COR-L47 (cell line): ENCODE measurements around the gene PAX2.
"Not testable (repeated sequence)": the region's sequence is repeated elsewhere in the genome, so short reads cannot be mapped to it uniquely, and the experiment has no call there.

Experiments
- DNase-seq: peaks from one replicate; lab custom pipeline; 2025; lab: John Stamatoyannopoulos, UW

Gene PAX2

DNA sequence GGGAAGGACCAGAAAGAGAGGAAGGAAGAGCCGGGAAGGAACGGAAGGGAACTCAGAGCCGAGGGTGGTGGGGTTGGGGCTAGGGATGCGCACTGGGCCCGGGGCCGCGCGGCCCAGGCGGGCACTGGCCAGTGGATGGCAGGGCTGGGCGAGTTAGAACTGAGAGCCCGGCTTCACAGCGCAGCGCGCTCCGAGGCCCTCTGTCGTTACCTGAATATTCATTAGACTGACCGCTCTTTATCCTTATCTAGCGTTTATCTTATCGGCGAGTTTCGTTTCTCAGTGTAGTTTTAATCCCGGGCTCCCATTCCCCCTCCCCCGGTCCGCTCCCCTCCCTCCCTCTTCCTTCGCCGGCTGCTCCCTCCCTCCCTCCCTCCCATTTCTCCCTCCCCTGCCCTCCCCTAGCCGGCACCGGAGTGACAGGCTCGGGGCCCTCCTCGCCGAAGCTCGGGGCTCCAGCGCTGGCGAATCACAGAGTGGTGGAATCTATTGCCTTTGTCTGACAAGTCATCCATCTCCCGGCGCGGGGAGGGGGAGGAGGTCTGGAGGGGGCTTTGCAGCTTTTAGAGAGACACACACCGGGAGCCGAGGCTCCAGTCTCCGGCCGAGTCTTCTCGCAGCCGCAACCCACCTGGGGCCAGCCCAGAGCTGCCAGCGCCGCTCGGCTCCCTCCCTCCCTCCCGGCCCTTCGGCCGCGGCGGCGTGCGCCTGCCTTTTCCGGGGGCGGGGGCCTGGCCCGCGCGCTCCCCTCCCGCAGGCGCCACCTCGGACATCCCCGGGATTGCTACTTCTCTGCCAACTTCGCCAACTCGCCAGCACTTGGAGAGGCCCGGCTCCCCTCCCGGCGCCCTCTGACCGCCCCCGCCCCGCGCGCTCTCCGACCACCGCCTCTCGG, at the start of gene PAX2:
Gene PAX2 (plus strand): TSS at position 596 of the 895 bp plus-strand sequence. CDS start 679 bp downstream, outside the sequence.
- no peak for DNase-seq

DNA sequence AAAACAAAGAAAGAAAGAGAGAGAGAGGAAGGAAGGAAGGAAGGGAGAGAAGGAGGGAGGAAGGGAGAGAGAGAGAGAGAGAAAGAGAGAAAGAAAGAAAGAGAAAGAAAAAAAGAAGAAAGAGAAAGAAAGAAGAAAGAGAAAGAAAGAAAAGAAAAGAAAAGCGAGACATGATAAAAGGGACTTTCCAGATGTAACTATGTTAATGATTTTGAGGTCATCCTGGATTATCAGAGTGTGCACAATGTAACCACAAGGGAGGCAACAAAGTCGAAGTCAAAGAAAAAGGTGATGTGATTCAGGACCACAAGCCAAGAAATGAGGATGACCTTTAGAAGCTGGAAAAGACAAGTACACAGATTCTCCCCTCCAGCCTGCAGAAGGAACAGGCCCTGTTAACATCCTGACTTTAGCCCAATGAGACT, 48.9 kb upstream of the PAX2 start:
- no peak for DNase-seq

DNA sequence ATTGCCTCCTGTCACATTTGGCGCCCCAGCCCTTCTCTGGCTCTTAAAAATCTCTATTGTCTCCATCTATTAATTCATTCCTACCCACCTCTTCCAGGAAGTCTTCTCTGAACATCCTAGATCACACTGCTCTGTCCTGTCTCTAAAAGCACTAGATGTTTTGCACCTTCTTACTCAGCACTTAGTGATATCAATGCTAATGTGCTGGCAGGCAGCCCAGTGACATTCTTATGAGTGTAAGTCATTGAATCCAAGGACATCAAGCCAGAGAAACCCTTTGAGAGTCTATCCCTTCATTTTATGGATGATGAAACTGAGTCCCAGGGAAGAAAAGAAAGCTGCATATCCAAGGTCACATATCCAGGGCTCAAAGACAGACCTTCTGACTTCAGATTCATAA, 48.3 kb upstream of the PAX2 start:
- DNase-seq: no peak

DNA sequence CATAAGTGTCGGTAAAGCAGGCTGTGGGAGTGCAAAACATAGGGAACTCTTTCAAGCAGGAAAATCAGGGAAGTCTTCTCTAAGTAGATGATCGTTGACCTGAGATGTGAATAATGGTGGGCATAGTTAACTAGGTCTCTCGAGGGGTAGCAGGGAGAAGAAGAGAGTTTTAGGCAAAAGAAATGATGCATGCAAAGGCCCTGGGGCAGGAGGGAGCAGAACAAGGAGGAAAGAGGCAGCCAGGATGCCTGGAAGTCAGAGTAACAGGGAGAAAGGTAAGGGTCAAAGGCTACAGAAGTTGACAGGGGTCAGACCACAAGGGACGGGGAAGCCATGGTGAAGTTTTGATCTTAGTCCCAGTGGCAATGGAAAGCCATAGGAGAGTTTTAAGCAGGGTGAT, 47.8 kb upstream of the PAX2 start:
- no peak for DNase-seq

DNA sequence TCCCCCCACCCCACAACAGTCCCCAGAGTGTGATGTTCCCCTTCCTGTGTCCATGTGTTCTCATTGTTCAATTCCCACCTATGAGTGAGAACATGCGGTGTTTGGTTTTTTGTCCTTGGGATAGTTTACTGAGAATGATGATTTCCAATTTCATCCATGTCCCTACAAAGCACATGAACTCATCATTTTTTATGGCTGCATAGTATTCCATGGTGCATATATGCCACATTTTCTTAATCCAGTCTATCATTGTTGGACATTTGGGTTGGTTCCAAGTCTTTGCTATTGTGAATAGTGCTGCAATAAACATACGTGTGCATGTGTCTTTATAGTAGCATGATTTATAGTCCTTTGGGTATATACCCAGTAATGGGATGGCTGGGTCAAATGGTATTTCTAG, 43.7 kb upstream of the PAX2 start:
- not testable (repeated sequence) for DNase-seq

DNA sequence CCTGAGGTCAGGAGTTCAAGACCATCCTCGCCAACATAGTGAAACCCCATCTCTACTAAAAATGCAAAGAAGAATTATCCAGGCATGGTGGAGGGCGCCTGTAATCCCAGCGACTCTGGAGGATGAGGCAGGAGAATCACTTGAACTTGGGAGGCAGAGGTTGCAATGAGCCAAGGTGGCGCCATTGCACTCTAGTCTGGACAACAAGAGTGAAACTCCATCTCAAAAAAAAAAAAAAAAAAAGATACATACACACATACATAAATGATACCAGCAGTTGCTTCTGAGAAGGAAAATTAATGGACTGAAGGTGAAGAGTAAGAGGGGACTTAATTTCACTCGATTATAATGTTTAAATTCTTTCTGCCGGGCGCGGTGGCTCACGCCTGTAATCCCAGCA, 40.2 kb upstream of the PAX2 start:
- no peak for DNase-seq

DNA sequence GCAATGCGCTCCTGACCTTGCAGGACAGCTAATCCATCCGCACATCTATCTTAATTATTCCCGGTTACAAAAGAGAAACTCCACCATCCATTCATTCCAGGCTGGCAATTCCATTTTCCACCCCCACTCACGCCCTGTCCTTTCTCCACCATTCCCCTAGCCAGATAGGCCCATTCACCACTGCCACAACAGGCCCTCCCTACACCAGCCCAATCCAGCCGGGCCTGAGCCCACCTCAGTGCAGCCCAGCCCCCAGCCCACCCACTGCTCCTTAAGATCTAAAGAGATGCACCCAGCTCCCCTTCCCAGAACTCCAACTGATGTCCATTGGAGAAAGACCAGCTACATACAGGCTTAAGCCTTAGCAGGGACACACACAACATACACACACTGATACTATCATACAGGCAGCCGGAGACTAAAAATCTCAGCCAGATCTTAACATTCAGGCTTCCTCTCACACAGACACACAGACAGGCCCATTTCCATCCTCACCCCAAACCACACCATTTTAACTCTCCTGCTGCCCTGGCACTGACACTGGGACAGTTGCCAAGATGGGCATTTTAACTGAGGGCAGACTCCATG, 38.0 kb upstream of the PAX2 start:
- no peak for DNase-seq

DNA sequence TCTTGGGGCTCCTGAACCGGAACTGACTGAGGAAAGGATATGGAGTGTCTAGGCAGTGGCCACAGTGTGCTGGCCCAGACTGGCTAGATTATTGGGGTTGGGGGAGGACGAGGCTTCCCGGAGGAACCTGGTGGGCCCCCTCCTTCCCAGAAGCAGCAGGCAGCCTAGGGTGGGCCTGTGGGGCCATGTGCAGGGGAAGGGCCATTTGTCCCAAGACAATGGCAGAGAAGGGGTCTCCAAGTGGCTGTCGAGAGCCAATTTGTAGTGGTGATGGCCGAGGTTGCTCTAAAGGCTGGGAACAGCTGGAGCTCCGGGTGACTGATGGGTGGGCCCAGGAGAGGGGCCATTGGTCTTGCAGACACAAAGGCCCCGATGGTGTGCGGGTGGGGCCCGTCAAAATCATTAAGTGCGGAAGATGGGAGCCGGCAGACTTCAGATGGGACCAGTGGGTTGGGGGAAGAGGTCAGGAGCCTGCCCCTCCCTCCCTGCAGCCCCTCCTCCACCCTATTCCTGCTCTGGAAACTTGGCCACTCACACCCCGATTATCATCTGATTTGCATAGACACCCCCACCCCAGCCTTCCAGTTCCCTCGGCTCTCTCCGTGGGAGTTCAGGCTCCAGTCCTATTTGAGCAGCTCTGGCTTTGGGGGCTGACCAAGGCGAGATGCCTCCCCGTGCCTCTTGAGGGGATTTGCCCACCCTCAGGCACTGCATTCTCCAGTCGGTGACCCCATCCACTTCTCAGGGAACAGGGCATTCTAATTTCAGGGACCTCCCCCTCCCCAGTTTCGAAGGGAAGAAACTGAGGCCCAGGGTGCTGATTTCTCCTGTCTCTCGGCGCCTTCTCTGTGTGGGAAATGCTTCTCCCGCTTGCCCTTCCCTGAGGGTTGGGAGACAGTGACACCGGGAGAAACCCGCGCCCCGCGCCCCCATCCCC, 36.0 kb upstream of the PAX2 start:
- no peak for DNase-seq

DNA sequence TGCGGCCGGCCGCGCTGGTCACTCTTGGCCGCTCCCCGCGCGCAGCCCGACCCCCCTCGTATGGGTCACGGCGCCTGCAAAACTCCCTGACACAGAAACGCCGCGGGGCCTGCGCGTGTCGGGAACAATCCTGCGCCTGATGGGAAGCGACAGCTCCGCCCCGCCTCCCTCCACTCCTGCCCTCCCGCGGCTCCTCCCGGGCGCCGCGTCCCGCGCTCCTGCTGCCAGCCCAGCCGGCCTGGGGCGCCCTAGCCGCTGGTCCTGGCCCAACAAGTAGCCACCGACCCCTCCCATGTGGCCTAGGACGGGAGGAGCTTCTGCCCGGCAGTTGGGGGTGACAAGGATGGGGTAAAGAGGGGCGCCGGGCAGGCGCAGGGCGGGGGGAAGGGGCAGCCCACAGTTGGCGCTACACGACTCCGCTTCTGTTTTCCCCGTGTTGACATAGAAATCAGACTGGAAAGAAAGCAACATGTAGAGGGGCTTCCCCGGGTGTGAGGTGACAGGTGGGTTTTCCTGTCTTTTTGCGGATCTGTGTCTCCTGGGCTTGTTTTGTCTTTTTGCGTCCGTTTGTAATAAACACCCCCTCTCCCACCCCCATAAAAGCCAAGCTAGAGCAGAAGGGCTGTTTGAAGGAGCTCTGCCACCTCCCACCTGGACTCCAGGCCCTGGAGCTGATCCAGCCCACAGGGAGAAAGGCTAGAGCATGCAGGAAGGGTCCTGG, 35.1 kb upstream of the PAX2 start:
- DNase-seq: no peak

DNA sequence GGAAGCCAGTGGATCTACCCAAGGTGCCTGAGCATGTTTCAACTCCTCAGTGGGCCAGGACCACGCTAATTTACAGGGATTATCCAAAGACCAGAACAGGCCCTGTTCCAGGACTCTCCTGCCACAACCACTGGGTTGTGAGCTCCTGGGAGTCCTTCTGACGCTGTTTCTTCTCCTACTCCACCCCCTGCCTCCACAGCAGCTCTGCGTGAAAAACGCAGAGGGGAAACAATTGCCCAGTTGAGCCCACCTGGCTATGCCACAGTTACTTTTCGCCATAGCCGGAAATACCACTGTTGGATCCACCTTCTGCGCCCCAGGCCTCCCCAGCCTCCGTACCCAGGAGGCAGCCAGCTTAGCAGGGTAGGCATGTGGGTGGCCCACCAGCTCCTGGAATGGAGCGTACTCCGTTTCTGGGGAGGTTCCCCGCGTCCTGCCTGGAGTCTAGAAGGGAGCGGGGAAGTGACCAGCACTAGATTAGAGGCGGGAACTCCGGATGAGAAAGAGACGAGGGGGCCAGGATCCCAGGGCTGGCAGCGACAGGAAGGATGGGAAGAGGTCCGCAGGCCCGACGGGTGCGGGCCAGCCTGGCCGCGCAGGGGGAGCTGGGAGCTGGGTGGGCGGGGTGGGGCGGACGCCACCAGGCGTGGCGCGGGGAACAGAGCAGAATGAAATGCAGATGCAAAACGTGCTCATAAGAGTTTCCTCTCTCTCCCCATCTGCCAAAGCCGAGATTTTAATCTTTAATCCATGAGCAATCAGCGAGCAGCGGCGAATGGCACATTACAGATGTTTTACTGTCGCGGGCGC, 32.1 kb upstream of the PAX2 start:
- DNase-seq: no peak

DNA sequence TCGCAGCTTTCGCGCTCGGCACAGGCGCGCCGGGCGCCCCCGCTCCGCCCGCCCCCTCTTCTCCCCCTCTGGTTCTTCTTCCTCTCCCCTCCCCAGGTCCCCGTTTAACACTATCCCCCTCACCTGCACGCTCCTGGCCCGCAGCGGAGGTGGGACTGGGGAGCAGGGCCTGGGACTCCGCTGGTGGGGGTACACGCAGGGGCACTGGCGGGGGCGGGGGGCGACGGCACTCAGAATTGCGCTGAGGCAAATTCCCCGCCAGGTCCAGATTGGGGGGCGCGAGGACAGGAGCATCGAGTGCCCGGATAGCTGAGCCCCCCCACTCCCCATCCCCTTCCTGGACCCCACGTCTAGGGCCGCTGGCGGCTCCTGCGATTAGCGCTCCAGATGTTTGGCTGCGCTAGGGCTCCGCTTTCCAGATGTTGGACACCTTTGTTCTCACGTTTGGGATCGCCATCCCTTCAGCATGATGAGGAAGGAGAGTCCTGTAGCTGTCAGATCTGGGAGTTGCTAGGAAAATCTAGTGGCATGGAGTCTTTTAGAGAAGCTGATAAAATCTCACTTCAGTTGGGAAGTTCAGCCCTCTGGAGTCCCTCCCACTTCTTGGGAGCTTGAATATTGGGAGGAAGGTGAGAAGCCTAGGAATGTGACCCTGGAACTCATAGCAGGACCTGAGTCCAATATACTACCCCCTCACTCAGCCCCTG, 31.4 kb upstream of the PAX2 start:
- no peak for DNase-seq

DNA sequence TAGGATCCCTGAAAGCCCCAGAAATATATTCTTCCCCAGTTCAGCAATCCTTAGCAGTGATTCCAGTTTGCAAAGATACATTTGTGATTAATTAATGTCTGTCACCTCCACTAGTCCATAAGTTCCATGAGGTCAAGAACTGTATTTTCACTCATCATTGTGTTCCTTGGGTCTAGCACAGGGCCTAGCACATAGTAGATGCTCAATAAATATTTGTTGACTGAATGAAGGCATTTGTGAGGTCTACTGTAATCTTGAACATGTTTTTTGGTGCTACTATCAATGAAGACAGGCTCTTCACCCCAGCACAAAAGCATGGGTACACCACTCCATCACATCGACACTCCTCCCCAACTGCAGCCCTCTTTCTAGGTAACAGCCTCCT, 30.8 kb upstream of the PAX2 start:
- no peak for DNase-seq

DNA sequence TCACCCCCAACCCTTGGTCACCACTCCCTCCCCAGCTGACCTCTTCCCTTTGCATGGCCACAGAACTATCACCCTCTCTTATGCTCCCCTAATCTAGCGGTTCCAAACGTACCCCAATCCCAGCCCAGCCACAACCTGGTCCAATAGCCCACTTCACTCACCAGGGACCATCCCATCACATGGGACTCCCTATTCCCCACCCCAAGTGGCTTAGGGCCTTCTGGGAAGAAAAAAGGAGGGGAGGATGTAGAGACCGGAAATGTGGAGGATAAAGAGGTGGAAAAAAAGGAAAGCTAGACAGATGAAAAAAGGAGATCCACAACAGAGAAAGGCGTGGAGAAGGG, 30.3 kb upstream of the PAX2 start:
- no peak for DNase-seq

DNA sequence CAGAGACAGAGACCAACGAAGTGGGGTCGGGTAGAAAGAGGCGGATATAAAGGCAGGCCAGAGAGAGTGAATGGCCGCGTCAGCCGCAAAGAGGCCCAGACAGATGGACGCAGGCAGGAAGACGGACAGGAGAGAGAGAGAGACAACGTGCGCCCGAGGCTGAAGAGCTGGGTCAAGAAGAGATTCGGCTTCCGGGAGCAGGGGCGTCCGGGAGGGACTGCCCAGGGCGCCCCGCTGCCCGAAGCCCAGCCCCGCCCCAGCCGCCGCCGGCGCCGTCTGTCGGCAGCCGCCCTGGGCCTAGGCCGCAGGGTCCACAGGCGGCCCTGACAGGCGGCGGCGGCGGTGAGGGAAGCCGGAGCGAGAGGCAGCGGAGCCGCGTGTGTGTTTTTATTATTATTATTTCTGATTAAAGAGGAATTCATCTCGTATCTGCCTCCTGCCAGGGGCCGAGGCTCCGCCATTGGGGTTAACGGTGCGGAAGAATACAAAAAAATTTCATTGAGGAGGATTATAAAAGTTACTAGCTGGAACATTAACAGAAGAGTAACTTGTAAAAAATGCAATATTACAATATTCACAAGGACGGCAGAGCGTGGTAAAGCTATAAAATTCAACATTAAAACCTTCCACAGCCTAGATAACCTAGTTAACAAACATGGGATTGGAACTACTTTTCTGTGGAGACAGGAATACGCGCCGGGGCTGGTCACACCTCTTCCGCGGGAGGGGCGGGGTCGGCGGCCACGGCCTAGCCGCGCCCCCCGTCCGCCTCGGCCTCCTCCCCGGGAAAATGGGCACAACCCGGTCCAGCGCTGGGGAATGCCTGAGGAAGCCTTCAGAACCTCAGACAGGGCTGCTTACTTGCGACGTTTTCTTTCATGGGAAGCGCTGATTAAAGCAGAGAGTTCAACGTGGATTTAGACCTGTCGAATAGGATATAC, 29.7 kb upstream of the PAX2 start:
- no peak for DNase-seq

DNA sequence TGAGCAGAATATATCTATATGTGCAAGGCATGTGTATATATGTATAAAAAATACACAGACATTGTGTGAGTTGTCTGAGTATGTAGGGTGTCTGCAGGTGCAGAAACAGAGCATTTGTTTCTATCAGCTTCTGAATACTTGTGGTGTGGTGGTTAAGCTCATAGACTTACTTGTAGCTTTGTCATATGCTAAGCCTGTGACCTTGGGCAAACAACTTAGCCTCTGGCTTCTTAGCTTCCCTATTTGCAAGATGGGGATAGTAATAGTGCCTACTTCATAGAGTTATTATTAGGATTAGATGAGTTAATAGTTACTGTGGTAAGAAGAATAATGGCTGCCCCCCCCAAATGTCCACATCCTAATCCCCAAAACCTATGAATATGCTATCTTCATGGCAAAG, 28.2 kb upstream of the PAX2 start:
- no peak for DNase-seq

DNA sequence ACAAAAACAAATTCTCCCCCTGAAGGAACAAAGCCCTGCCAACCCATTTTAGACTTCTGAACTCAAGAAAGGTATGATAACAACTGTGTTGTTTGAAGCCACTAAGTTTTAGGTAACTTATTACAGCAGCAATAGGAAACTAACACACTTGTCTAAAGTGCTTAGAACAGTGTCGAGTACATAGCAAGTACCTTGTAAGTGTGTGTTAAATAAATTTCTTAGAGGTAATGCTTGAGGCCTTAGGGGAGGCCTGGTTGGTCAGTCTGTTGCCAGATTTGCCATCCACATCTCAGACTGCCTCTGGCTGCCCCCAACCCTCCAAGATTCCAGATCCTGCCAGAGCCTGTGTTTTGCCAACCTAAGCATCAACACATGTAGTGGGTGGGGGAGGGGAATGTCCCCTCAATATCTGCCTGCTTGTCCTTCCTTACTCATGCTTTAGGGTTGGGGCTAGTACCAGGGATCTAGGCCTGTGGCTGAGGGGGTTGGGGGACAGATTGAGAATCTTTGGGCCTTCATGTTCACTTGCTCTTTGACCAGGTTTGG, 27.1 kb upstream of the PAX2 start:
- no peak for DNase-seq

DNA sequence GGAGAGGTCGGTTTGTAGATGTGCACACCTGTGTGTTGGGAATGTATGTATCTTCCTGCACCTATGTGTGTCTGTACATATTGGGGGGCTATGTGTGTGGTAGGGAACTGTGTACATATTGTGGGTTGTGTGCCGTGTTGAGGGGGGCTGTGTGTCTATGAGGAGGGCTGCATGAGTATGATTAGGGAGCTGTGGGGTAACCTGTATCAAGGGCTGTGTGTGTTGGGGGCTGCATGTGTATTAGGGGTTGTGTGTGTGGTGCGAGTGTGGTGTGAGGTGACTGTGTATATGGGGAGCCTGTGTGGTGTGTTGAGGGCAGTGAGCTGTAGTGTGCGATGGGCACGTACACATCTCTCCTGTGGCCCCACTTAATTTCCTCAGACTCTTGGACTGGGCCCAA, 22.2 kb upstream of the PAX2 start:
- no peak for DNase-seq

DNA sequence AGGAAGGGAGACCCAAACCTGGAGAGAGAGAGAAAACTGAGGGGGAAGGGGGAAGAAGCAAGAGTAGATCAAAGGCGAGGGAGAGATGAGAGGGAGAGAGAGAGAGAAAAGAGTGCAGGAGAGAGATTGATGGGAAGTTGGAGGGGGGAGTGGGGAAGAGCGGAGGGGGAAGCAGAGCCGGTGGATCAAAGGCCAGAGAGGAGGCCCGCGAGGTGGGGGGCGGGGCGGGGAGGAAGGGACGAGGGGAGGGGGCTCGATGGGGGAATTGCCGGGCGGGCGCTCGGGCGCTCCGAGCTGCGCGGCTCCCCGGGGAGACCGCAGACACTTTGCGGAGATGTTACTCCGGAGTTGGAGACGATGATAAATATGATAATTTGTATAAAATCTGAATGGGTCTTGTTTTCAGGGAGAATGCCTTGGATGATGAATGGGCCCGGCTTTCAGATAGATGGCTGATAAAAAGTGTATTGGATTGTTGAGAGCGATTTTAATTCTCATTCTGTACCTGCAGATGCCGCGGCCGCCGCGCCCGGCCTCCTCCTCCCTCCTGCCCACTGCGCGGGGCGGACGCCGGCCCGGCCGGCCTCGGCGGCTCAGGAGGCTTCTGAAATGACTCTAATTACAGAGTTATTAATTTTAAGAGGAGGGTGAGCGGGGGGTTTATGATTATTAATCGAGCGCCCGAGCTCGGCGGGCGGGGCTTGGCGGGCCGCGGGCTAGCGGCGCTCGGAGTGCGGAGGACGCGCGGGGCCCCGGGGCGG, 21.4 kb upstream of the PAX2 start:
- DNase-seq: no peak
